ENCODE measurements around the gene EXOC3L4. TPM values are rescaled to one million over a fixed set of nuclear protein-coding genes. Genes with fewer than 3 reads are reported as not detected.
"Not testable (repeated sequence)": the region's sequence is repeated elsewhere in the genome, so short reads cannot be mapped to it uniquely, and the experiment has no call there.

The EXOC3L4 gene
- total RNA-seq = 1 to 10 TPM in 1 of 2 donors, under 1 TPM in 1; 0.66 to 1.8 TPM

DNA sequence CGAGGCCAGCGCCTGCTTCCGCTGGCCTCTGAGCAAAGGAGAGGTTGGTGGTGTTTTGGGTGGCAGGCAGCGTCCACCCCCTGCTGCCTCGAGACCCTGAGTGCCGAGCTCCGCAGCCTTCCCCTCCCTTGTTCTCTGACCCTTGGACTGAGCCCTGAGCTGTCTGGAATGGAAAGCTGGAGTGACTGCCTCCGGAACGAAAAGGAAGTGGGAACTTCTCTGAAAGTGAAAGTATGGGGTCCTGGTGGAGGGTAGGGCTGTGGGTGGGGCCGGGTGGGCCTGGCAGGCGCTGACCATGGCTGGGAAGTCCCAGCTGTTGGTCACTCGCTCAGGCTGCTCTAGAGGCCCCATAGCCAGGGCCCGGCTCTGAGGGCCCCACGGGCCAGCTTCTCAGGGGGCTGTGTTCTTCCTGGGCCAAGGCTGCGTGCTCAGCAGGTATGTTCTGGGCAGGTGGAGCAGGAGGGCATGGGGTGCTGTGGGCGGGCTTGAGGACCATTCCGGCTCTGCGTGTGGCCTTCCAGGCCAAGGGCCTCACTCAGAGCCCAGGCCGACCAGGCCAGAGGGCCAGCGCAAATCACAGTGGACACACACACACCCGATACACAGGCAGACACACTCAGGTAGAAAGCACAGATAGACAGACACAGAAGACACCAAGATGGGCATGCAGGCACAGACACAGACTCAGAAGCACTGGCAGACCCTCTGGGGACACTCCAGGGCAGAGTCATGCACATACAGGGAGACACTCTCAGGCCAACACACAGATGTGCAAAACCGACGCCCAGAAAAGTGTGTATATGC, at the start of gene EXOC3L4:
Gene EXOC3L4 (plus strand): TSS at position 320 of the 804 bp plus-strand sequence. CDS start 5,495 bp downstream, outside the sequence.
- DNase-seq (no peak), ATAC-seq (no peak)
- Histone ChIP-seq H3K27me3 (no peaks in the 10 kb centered on the region), H3K36me3 (replicated peaks in 1 of 2; ENCODE audit: insufficient read depth in 1 of 2, low read depth in 2 of 2) (no peaks in the 10 kb centered on the region), H3K9me3 (no peaks in the 10 kb centered on the region), H3K27ac (peak within 1 kb of the TSS in 2 of 4 donors; percentile 10 to 40), H3K4me3 (no peak within 1 kb of the TSS), H3K4me1 (peaks cover 23% of the 10 kb centered on the region)
- WGBS, 2 donors = 71 to 85% methylated on average over 16 to 23 of the region's 23 CpGs
- intact Hi-C loops (cut with DNase I) = no loop called here
- no peak for TF ChIP-seq POLR2A (IDR thresholded peaks at IDR 0.05)
- TF ChIP-seq, protein P1, sequence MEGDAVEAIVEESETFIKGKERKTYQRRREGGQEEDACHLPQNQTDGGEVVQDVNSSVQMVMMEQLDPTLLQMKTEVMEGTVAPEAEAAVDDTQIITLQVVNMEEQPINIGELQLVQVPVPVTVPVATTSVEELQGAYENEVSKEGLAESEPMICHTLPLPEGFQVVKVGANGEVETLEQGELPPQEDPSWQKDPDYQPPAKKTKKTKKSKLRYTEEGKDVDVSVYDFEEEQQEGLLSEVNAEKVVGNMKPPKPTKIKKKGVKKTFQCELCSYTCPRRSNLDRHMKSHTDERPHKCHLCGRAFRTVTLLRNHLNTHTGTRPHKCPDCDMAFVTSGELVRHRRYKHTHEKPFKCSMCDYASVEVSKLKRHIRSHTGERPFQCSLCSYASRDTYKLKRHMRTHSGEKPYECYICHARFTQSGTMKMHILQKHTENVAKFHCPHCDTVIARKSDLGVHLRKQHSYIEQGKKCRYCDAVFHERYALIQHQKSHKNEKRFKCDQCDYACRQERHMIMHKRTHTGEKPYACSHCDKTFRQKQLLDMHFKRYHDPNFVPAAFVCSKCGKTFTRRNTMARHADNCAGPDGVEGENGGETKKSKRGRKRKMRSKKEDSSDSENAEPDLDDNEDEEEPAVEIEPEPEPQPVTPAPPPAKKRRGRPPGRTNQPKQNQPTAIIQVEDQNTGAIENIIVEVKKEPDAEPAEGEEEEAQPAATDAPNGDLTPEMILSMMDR (IDR thresholded peaks at IDR 0.05) = no peak

DNA sequence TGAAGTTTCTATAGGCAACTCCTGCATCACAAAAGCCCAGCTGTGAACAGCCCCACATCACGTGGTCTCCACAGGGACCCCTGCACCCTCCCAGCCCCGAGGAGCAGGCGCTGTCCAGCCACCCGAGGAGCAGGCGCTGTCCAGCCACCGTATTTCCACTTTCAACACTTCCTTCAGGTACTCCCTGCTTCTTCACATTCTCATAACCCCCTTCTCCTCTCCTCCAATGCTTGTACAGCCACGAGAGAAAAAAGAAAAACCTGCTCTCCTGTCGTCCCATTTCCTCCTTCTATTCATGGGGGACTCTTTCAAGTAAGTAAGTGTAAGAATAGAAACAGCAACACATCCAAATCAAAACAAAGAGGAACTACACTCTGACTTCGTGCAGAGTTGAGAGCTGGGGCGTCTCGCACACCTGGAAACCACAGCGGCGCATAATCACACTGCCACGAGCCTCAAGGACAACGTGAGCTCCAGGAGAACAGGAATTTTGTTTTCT, 49.1 kb upstream of the EXOC3L4 start:
- intact Hi-C loops (cut with DNase I) = no loop called here
- H3K9me3 ChIP-seq = no peaks in the 10 kb centered on the region
- H3K4me3 ChIP-seq = no peak overlapping the region
- ATAC-seq (peak; percentile 56), DNase-seq (peak in 1 of 4 donors; percentile 52)
- WGBS, 2 donors = 8 to 11% methylated on average over 15 of the region's 15 CpGs
- H3K4me1 ChIP-seq = peaks cover 41% of the 10 kb centered on the region
- H3K36me3 ChIP-seq (replicated peaks in 1 of 2; ENCODE audit: insufficient read depth in 1 of 2, low read depth in 2 of 2) = no peaks in the 10 kb centered on the region
- no peaks in the 10 kb centered on the region for H3K27me3 ChIP-seq
- no peak for TF ChIP-seq POLR2A (IDR thresholded peaks at IDR 0.05)
- TF ChIP-seq, protein P1 (IDR thresholded peaks at IDR 0.05) = no peak
- peak overlapping the region in 2 of 4 donors; percentile 25 to 59 for H3K27ac ChIP-seq

DNA sequence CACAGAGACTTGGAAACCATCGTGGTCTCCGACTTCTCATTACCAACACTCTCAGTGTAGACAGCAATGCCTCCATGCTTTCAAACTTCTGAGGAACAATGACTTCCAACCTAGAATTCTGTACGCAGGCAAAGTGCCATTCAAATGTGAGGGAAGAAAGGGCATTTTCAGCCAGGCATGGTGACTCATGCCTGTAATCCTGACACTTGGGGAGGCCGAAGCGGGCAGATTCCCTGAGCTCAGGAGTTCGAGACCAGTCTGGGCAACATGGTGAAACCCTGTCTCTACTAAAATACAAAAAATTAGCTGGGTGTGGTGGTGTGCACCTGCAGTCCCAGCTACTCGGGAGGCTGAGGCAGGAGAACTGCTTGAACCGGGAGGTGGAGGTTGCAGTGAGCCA, 47.1 kb upstream of the EXOC3L4 start:
- H3K27me3 ChIP-seq; H3K27ac ChIP-seq; DNase-seq; H3K9me3 ChIP-seq; ATAC-seq; H3K4me3 ChIP-seq; intact Hi-C loops (cut with DNase I); H3K36me3 ChIP-seq (replicated peaks in 1 of 2; ENCODE audit: insufficient read depth in 1 of 2, low read depth in 2 of 2): not testable (repeated sequence)
- peaks cover 54% of the 10 kb centered on the region for H3K4me1 ChIP-seq
- 93 to 96% methylated on average over 7 to 8 of the region's 8 CpGs for WGBS, 2 donors

DNA sequence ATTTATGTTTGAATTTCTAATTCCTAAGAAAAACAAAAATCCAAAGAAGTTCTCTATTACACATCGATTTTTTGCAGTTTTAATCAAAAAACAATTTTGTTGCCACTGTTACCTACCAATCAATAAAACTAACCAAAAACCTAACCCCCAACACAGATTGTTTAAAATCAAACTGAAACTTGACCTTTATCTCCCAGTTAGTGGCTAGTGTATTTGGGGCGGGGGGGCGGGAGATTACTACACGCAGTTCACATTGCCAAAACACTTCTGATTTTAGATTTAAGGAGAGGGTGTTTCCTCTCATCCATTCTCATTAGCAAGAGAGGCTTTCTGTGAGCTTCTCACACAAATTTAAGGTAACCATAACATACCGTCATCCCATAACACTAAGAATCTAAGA, 43.6 kb upstream of the EXOC3L4 start:
- intact Hi-C loops (cut with DNase I) = no loop called here
- ATAC-seq (no peak), DNase-seq (no peak)
- TF ChIP-seq, protein P1 (IDR thresholded peaks at IDR 0.05) = no peak
- TF ChIP-seq POLR2A (IDR thresholded peaks at IDR 0.05) = no peak
- H3K27ac ChIP-seq = peak overlapping the region in 2 of 4 donors; percentile 25 to 56
- H3K4me1 ChIP-seq = peaks cover 44% of the 10 kb centered on the region
- no peaks in the 10 kb centered on the region for H3K36me3 ChIP-seq (replicated peaks in 1 of 2; ENCODE audit: insufficient read depth in 1 of 2, low read depth in 2 of 2)
- H3K9me3 ChIP-seq = no peaks in the 10 kb centered on the region
- H3K4me3 ChIP-seq = no peak overlapping the region
- no peaks in the 10 kb centered on the region for H3K27me3 ChIP-seq
- 29 to 34% methylated on average over 5 of the region's 5 CpGs for WGBS, 2 donors

DNA sequence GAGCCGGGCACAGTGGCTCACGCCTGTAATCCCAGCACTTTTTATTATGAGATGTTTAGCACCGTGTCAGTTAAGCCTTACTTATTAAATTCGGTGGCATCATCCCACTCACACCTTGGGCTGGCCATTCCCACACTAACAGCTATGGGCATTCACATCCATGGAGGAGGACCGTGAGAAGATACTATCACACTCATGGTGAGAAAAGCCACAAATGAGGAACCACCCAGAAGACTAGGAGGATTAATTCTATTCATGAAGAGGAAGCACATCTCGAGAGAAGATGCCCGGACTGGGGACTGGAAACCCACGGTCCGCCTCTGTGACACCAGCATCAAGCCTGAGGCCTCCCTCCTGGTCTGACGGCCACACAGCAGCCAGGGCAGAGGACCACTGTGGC, 42.1 kb upstream of the EXOC3L4 start:
- H3K27me3 ChIP-seq = no peaks in the 10 kb centered on the region
- WGBS, 2 donors = 75 to 91% methylated on average over 10 of the region's 10 CpGs
- H3K9me3 ChIP-seq = no peaks in the 10 kb centered on the region
- intact Hi-C loops (cut with DNase I) = no loop called here
- H3K27ac ChIP-seq = no peak overlapping the region
- no peak overlapping the region for H3K4me3 ChIP-seq
- ATAC-seq (no peak), DNase-seq (no peak)
- TF ChIP-seq, protein P1 (IDR thresholded peaks at IDR 0.05) = no peak
- no peak for TF ChIP-seq POLR2A (IDR thresholded peaks at IDR 0.05)
- no peaks in the 10 kb centered on the region for H3K36me3 ChIP-seq (replicated peaks in 1 of 2; ENCODE audit: insufficient read depth in 1 of 2, low read depth in 2 of 2)
- peaks cover 39% of the 10 kb centered on the region for H3K4me1 ChIP-seq

Data from body of pancreas (tissue), 4 donors.